ENCODE data around the gene URGCP. TPM values are rescaled to one million over a fixed set of nuclear protein-coding genes. Genes with fewer than 3 reads are reported as not detected.

URGCP gene
- total RNA-seq, 1 experiment from 2014 or later = 28.0 TPM

- Histone ChIP-seq H3K9me2 (ENCODE audit: insufficient read depth) (no peaks in the 10 kb centered on the region), H3K27me3 (ENCODE audit: insufficient read depth, low read length) (no peaks in the 10 kb centered on the region), H3K27ac (ENCODE audit: low read depth, low read length) (no peak overlapping the region), H2AFZ (ENCODE audit: low read depth, low read length, poor library complexity, severe bottlenecking) (no peak overlapping the region), H3K4me2 (ENCODE audit: low read length) (peak overlapping the region; percentile 90), H3K79me2 (ENCODE audit: insufficient read depth, low read length) (peaks cover 11% of the 10 kb centered on the region), H3K4me1 (ENCODE audit: control insufficient read depth in 1 of 2, insufficient read depth in 2 of 2, low read length in 2 of 2) (peaks cover 6 to 27% of the 10 kb centered on the region in 2 experiments; a peak in 3 of 4 replicates), H4K20me1 (ENCODE audit: insufficient read depth) (no peaks in the 10 kb centered on the region), H3K9ac (ENCODE audit: low read length) (peak overlapping the region; percentile 77), H3K4me3 (replicated peaks in 1 of 2; ENCODE audit: low read depth in 1 of 2, low read length in 2 of 2) (peak overlapping the region; percentile 89 to 90), H3K9me3 (ENCODE audit: control insufficient read depth in 1 of 2, insufficient read depth in 1 of 2, low read depth in 1 of 2, low read length in 2 of 2) (no peaks in the 10 kb centered on the region), H3K36me3 (ENCODE audit: control insufficient read depth in 1 of 2, insufficient read depth in 2 of 2, low read length in 2 of 2) (peaks cover 9 to 12% of the 10 kb centered on the region in 2 experiments; a peak in 3 of 4 replicates)
- POLR2A ChIA-PET = no interaction called here
- no peak for TF ChIP-seq FOSL1 (IDR thresholded peaks at IDR 0.05; ENCODE audit: low read depth)
- TF ChIP-seq EZH2 (IDR thresholded peaks at IDR 0.05) = no peak
- TF ChIP-seq YY1 (IDR thresholded peaks at IDR 0.05; ENCODE audit: extremely low read depth, insufficient replicate concordance, low read depth, low read length) = no peak
- TF ChIP-seq SIN3A (IDR thresholded peaks at IDR 0.05; ENCODE audit: low read depth) = no peak
- TF ChIP-seq EGR1 (IDR thresholded peaks at IDR 0.05; ENCODE audit: low read depth) = no peak
- no peak for TF ChIP-seq TCF7L2 (IDR thresholded peaks at IDR 0.05; ENCODE audit: borderline replicate concordance, extremely low read depth, insufficient read depth, insufficient read length)
- TF ChIP-seq SP1 (IDR thresholded peaks at IDR 0.05; ENCODE audit: low read depth) = no peak
- no peak for TF ChIP-seq ELF1 (IDR thresholded peaks at IDR 0.05; ENCODE audit: borderline replicate concordance, low read depth)
- no peak for TF ChIP-seq ATF3 (IDR thresholded peaks at IDR 0.05)
- no peak for TF ChIP-seq MAX (IDR thresholded peaks at IDR 0.05)
- TF ChIP-seq EZH2phosphoT487 (IDR thresholded peaks at IDR 0.05; ENCODE audit: borderline replicate concordance) = no peak
- TF ChIP-seq POLR2A (IDR thresholded peaks at IDR 0.05; ENCODE audit: borderline replicate concordance, extremely low read depth, insufficient read depth, insufficient read length) = no peak
- TF ChIP-seq ZBTB33 (IDR thresholded peaks at IDR 0.05; ENCODE audit: extremely low read depth, insufficient replicate concordance, low read length) = no peak
- TF ChIP-seq ZNF274 (IDR thresholded peaks at IDR 0.05; ENCODE audit: low read depth, low read length) = no peak
- no peak for TF ChIP-seq JUND (IDR thresholded peaks at IDR 0.05)
- no peak for TF ChIP-seq SRF (IDR thresholded peaks at IDR 0.05; ENCODE audit: low read depth)
- TF ChIP-seq CBX3 (IDR thresholded peaks at IDR 0.05; ENCODE audit: low read depth) = no peak
- CTCF ChIA-PET = no interaction called here
- RAD21 ChIA-PET (ENCODE audit: low non-redundant PET in 1 of 2, low total read pairs in 2 of 2, uncharacterized antibody in 2 of 2, unreplicated experiment in 2 of 2) = no interaction called here
- no TSS peak for BruUV-seq (replicated peaks)
- DNase-seq (ENCODE audit: low read depth, low spot score) (no peak), ATAC-seq (no peak)
- intact Hi-C loops (cut with micrococcal nuclease) = no loop called here
These were observed 38.2 kb downstream of the URGCP start for GRCh38 chr7:43868181-43868580.

All from HCT116 (cell line).